Iris pigment epithelial cell (primary cell): ENCODE data around the gene PLEKHG4B.

Experiments used
- DNase-seq: peaks from one replicate; pipeline ENCODE4 v3.0.0-alpha.2; 2011; ENCODE audit warnings: low read depth

Gene PLEKHG4B

GRCh38 chr5:172841-173251 lies 80.9 kb downstream of the PLEKHG4B start:
- no peak for DNase-seq

GRCh38 chr5:173392-174290 lies 81.7 kb downstream of the PLEKHG4B start:
- no peak for DNase-seq

GRCh38 chr5:174291-174600 lies 82.3 kb downstream of the PLEKHG4B start:
- DNase-seq: no peak

- no peak for DNase-seq
Measured at GRCh38 chr5:174876-175465, 83.0 kb downstream of the PLEKHG4B start.

- no peak for DNase-seq
Measured at GRCh38 chr5:176296-176823, 84.4 kb downstream of the PLEKHG4B start.

GRCh38 chr5:178110-178509 lies 86.1 kb downstream of the PLEKHG4B start:
- DNase-seq: no peak

- DNase-seq: no peak
Measured at GRCh38 chr5:179401-179800, 87.4 kb downstream of the PLEKHG4B start.

GRCh38 chr5:180286-180918 lies 88.4 kb downstream of the PLEKHG4B start:
- no peak for DNase-seq

GRCh38 chr5:181160-181559 lies 89.2 kb downstream of the PLEKHG4B start:
- no peak for DNase-seq

GRCh38 chr5:181566-181965 lies 89.6 kb downstream of the PLEKHG4B start:
- no peak for DNase-seq

- DNase-seq: no peak
Measured at GRCh38 chr5:182126-182525, 90.2 kb downstream of the PLEKHG4B start.

GRCh38 chr5:184471-184870 lies 92.5 kb downstream of the PLEKHG4B start:
- no peak for DNase-seq

GRCh38 chr5:185095-186070 lies 93.4 kb downstream of the PLEKHG4B start:
- no peak for DNase-seq

GRCh38 chr5:186091-187041 lies 94.4 kb downstream of the PLEKHG4B start:
- no peak for DNase-seq

- DNase-seq: no peak
Measured at GRCh38 chr5:187042-187431, 95.1 kb downstream of the PLEKHG4B start.

- DNase-seq: peak; percentile 11
Measured at GRCh38 chr5:187617-188451, 95.9 kb downstream of the PLEKHG4B start.

GRCh38 chr5:188488-189481 lies 96.8 kb downstream of the PLEKHG4B start:
- peak; percentile 76 for DNase-seq

- DNase-seq: no peak
Measured at GRCh38 chr5:189486-189885, 97.5 kb downstream of the PLEKHG4B start.
